Left lobe of liver (tissue), 2 donors: ENCODE data around the gene TPCN2. TPM values are rescaled to one million over a fixed set of nuclear protein-coding genes. Genes with fewer than 3 reads are reported as not detected.

Experiments used
- ATAC-seq: fragments of 200-7000 bp; cut with Tn5 transposase; one replicate; pipeline ENCODE4 v1.9.1; 2020; ENCODE audit warnings: mild to moderate bottlenecking, moderate library complexity
- DNase-seq: peaks from one replicate; pipeline ENCODE4 v3.0.0-alpha.2; 2020; ENCODE audit warnings: low spot score
- total RNA-seq: library from RNA; stranded (reverse); gene quantifications from one replicate; pipeline ENCODE4 v1.2.1, GENCODE V29; 2021
- donor health status: DM: no; HTN: no; CAD: no; lungs with moderate emphysema.
- donor health status: DM: no; HTN: yes; CAD: no.

The TPCN2 gene
- total RNA-seq, 1 donor from 2014 or later, result 35.0 TPM

GRCh38 chr11:69087133-69087524 lies 38.4 kb downstream of the TPCN2 start:
- DNase-seq, result no peak
- no peak for ATAC-seq

GRCh38 chr11:69087811-69088210 lies 39.1 kb downstream of the TPCN2 start:
- DNase-seq (no peak), ATAC-seq (no peak)

DNA sequence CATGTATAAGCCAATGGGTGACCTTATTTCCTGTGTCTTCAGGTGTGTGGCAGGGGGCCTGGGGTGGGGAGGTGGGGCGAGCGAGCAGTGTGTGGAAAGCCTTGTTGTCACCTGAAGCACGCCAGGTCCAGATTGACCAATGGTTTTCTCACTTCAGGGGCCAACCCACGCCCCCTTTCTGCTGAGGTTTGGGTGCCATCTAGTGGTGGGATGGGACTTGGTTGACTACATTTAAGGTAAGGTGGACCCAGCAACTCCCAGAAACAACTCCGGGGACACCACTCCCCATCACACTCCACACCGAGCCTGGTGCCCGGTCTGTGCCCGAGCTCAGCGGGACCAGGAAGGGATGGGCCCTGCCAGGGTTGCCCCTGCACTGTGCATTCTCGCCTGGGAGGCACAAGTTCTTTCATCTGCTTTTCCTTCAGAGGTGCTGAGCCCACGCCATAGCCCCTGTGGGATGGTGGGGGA lies 40.0 kb downstream of the TPCN2 start:
- DNase-seq (peak; percentile 74), ATAC-seq (peak; percentile 82)

GRCh38 chr11:69089258-69089657 lies 40.5 kb downstream of the TPCN2 start:
- no peak for ATAC-seq
- no peak for DNase-seq

- ATAC-seq, result no peak
- DNase-seq, result no peak
These were observed 43.0 kb downstream of the TPCN2 start for GRCh38 chr11:69091638-69092165.

- DNase-seq (no peak), ATAC-seq (no peak)
These were observed 43.5 kb downstream of the TPCN2 start for GRCh38 chr11:69092263-69092662.

GRCh38 chr11:69093106-69093505 lies 44.4 kb downstream of the TPCN2 start:
- DNase-seq (no peak), ATAC-seq (no peak)

DNA sequence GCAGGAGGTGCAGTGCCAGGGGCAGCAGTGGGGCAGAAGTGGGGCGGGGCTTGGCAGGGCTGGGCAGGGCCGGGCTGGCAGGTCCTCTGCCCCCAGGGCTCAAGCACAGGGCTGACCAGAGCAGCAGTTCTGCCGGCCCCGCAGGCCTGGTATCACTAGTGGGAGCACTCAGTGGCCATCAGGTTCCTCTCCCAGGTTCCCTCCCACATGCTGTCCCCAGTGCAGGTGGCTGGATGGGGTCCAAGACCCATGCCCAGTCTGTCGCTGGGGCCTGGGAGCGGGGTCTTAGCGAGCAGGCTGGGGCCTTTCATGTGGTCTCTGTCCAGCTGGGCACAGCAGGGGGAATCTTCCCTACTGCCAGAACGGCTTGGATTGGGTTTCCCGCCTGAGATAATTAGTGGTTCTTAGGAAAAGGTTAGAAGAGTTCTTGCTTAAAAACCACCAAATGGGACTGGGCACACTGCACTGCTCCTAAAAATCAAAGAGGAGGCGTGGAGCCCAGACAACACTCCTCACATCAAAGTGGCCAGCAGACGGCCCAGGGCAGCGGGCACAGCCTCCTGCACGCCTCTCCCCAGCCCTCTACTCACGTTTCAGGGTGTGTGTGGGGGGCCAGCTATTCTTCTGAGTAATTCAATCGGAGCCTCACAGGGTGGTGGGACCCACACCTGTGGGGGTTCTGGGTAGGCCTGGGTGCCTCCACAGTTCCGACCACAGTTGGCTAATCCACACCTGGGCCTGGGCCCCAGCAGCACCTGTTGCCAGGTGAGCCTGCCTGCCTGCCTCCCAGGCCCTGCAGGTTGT lies 45.6 kb downstream of the TPCN2 start:
- ATAC-seq (peak; percentile 62), DNase-seq (peak; percentile 50)

- no peak for DNase-seq
- no peak for ATAC-seq
These were observed 46.2 kb downstream of the TPCN2 start for GRCh38 chr11:69094915-69095290.

GRCh38 chr11:69095300-69095699 lies 46.6 kb downstream of the TPCN2 start:
- no peak for DNase-seq

DNA sequence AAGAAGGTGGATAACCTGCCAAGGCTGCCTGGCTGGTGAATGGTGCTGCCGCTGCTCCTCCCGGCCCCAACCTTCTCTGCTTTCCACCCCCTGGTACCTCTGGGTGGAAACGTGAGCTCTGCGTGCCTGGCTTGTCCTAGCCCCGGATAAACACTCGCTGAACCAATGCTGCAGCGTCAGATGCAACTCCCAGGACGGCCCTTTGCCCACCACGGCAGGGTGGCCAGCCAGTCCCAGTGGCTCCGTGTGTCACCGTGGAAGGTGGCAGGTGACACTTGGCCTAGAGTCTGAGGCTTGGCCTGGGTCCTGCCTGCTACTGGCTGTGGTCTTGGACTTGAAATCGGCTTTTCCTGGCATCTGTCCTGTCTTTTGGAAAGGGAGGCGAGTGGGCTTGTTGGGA lies 47.7 kb downstream of the TPCN2 start:
- ATAC-seq, result no peak
- no peak for DNase-seq

More at GRCh38 chr11:69095300-69095699, 46.6 kb downstream of the TPCN2 start:
- peak; percentile 17 for ATAC-seq

DNA sequence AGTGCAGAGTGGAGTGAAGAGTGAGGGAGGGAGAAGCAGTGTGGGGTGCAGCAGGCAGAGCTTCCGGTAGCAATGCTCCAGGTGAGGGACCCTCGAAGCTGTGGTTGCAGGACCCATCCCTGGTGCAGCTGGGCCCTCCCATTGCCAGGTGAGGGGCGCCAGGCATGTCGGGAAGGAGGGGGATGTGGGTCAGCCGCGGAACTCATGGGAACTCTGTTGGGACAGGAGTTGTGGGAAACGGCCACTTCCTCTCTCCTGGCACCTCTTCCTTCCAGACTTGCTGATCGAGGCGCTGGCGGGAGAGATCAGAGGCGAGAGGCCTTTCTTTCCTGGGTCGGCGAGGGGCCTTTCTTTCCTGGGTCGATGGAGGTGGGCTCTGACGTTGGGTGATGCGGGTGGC lies 48.5 kb downstream of the TPCN2 start:
- DNase-seq (no peak), ATAC-seq (no peak)

DNA sequence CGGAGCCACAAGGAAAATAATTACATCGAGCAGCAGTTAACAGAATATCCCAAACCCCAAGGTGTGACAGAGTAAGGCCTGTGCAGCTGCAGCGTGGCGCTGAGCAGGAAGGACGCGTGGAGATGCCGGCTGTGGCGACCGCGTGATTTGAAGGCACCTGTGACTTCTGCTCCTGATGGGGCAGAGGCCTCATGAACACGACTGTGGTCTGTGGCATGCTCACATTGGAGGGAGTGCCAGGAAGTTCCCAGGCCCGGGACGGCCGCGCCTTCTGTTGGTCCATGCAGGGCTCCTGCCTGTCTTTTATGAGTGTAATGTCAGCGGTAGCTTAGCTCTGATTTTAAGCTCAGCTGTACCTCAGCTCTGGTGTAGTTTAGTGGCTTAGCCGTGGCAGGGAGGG lies 50.4 kb downstream of the TPCN2 start:
- ATAC-seq (no peak), DNase-seq (no peak)

DNA sequence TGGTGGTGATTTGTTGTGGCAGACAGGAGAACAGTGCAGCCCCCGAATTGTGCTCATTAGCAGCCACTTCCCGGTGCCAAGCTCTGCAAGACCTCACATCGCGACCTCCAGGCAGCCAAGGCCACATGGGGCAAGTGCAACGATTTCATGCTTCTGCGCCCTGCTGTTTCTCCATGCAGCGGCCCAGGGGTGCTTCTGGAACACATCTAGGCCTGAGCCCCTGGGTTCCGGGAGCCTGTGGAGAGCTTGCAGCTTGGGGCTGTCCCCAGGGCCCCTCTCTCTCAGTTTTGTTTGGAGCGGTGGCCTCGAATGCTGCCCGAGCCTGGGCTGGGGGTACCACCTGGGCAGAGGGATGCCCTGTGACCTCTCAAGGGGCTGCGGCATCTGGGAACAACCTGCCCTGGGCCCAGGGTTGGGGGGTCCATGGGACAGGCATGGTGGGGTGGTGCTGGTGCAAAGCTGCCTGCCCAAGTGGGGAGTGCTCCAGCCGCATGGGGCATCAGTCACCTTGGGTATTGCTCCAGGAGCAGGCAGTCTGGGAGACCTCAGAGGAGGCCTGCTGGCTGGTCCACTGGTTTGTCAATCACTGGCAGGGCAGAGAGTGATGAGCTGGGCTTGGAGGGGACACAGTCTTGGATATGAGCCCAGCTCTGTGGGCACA lies 51.9 kb downstream of the TPCN2 start:
- DNase-seq (no peak), ATAC-seq (peak; percentile 18)

- ATAC-seq (peak; percentile 88), DNase-seq (peak; percentile 81)
These were observed 52.5 kb downstream of the TPCN2 start for GRCh38 chr11:69101115-69101791.

- ATAC-seq (no peak), DNase-seq (no peak)
These were observed 53.3 kb downstream of the TPCN2 start for GRCh38 chr11:69101792-69102695.

GRCh38 chr11:69102732-69103615 lies 54.2 kb downstream of the TPCN2 start:
- no peak for DNase-seq

GRCh38 chr11:69104212-69104855 lies 55.6 kb downstream of the TPCN2 start:
- DNase-seq (no peak), ATAC-seq (no peak)

More at GRCh38 chr11:69102732-69103615, 54.2 kb downstream of the TPCN2 start:
- ATAC-seq, result no peak

DNA sequence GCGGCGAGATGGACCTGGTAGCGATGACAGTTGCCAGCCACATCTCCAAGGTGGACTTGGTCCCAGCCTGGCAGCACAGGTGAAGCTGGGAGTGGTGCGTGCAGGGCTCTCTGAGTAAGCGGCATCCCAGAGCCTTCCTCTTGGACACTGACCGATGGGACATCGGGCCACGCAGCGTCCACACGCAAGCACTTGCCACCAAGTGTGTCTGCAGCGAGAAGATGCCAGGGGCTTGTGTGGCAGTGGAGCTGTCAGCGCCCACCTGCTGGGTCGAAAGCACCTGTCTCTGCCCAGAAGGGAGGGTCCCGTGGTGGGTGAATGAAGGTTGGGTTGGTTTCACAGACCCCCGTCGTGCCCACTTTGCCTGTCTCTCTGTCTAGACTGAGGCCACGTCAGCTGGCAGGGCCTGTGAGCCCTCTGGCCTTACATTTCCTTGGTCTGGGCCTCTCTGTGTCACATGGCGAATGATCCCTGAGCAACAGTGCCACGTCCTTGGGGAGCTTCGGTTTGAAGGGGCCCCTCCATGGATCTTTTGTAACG lies 56.2 kb downstream of the TPCN2 start:
- ATAC-seq (no peak), DNase-seq (no peak)
